ENCODE results near the gene GPR142. TPM values are rescaled to one million over a fixed set of nuclear protein-coding genes. Genes with fewer than 3 reads are reported as not detected.

The GPR142 gene
- total RNA-seq, 1 experiment from 2014 or later = not detected

DNA sequence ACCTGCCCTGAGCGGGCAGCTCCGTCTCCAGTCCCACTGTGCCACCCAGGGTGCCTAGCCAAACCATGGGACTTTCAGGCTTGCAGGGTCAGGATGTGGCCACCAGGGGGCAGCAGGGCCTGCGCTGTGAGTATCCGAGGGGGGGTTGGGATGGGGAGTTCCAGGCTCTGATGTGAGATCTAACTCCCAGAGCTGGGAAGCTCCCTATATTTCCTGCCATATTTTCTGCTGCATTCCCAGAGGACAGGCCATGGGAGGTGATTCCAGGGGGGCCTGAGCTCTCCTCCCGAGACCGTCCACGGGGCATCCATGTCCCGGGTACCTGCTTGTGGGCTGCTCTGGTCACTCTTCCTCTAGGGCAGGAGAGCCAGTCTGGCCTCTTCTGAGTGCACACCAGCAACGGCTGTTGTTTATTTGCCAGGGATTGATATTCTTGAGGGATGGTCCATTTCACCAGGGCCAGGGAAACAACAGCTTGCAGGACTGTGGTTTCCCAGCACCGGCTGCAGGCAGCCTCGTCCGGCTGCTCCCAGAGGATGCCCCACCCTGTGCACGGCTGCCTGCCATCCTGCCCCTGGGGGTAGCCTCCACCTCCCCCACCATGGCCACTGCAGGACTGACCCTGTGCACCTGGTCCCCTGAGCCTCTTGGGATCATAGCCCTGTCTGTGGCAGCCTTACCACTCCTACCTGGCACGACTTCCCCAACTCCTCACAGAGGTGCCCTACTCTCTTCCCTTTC, 1.2 kb downstream of the GPR142 start:
- peak; percentile 4 for DNase-seq (ENCODE audit: low read depth)

DNA sequence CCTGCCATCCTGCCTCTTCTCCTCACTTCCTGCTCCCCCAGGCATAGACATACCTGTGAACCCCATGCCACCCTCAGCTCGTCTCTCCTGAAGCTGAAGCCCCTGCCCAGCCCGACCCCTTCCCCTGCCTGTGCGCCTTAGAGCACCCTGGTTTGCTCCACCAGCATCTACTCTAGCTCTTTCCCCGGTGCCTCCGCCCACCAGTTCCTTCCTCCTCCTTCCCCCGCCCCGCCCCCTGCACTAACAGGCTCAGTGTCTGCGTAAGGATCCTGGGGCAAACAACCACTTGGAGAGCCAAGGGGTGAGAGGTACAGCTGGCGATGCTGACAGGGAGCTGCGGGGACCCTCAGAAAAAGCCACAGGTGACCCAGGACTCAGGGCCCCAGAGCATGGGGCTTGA, 1.9 kb downstream of the GPR142 start:
- no peak for DNase-seq (ENCODE audit: low read depth)

DNA sequence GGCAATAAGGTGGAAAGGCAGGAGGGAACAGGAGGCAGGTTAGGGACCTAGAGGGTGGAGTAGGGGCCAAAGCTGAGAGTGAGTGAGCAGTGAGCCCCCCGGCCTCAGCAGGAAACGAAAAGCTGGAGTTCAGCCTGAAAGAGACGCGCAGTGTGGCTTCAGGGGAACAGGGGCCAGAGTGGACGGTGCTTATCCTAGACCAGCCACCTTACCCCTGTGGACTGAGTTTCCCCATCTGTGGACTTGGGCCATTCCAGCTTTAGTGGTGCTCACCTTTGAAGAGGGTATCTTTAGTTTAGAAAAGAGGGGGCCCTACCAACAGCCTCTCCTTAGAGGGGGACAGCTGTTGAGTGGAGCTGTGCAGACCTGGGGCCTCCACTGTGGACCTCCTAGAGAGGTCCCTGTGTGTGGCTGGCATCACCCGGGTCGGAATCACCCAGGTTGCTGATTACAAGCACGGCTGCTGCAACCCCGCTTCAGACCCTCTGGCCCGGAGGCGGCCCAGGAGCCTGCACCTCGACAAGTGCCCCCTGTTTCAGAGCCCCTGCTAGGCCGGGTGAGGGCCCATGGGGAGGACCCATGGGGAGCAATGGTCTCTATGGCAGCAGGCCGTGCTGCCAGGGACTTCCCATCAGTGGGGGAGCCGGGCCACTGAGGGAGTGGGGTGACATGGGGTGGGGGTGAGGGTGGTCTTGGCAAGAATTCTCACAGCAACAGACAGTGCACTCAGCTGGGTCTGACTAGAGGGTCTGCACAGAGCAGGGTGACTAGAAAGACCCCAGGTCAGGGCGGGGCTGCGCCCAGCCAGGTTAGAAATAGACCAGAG, 2.6 kb downstream of the GPR142 start:
- no peak for DNase-seq (ENCODE audit: low read depth)

DNA sequence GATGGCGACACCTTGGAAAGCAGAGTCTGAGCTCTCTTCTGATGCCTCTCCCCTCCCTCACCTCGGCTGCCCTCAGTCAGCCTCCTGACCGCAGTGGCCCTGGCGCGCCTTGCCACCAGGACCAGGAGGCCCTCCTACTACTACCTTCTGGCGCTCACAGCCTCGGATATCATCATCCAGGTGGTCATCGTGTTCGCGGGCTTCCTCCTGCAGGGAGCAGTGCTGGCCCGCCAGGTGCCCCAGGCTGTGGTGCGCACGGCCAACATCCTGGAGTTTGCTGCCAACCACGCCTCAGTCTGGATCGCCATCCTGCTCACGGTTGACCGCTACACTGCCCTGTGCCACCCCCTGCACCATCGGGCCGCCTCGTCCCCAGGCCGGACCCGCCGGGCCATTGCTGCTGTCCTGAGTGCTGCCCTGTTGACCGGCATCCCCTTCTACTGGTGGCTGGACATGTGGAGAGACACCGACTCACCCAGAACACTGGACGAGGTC, 4.4 kb downstream of the GPR142 start:
- no peak for DNase-seq (ENCODE audit: low read depth)

DNA sequence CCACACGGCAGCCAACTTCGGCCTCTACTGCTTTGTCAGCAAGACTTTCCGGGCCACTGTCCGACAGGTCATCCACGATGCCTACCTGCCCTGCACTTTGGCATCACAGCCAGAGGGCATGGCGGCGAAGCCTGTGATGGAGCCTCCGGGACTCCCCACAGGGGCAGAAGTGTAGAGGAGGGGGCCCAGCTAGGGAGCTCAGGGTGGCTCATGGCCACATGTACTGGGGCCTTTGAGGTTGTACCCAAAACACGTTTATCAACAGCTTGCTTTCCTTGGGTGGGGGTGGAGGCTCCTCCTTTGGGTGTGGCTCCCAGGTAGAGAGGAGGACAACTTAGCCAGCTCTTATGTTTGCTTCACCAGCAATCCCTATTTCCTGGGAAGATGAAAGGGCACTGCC, 5.1 kb downstream of the GPR142 start:
- DNase-seq (ENCODE audit: low read depth) = no peak

DNA sequence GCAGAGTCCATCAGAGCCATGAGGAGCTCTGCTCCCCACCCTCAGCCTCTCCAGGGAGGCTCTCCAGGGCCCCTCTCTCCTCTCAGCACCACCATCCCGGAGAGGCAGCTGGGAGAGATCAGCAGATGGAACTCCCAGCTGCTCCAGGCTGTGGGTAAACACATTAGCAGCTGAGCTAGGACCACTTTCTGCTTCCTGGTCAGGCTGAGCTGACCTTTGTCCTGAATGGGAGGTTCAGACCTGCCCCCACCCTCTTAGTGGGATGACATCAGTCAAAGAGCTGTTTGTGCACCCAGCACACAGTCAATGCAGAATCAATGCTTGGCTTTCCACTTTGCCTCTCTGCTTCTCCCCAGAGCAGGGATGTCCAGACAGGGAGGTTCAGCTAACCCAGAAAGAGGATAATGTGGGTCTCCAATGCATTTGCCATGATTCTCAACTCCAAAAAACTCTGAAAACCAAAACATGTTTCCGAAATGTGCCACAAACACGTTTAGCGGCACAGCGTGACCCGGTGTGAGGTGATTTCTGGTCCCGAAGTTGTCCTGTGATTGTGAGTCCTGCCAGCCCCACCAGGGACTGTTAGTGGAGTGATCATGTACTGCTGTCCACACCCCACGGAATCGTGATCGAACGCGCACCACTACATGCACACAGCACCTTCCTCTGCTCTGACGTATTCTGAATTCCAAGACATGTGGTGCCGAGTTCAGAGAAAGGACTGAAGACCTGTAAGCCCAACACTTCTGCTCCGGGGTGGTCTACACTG, 6.7 kb downstream of the GPR142 start:
- DNase-seq (ENCODE audit: low read depth) = no peak

DNA sequence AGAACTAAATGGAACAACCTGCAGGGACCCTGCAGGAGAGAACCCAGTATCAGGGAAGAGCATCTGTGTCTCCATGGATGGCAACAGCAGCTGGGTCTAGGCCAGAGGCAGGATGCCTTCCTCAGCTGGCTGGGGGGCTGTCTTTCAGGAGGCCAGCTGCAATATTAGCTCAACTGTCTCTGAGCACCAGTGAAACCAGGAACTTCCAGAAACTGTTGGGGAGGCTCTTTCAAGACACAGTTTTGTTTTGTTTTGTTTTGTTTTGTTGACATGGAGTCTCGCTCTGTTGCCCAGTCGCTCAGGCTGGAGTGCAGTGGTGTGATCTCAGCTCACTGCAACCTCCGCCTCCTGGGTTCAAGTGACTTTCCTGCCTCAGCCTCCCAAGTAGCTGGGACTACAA, 7.6 kb downstream of the GPR142 start:
- DNase-seq (ENCODE audit: low read depth) = no peak

DNA sequence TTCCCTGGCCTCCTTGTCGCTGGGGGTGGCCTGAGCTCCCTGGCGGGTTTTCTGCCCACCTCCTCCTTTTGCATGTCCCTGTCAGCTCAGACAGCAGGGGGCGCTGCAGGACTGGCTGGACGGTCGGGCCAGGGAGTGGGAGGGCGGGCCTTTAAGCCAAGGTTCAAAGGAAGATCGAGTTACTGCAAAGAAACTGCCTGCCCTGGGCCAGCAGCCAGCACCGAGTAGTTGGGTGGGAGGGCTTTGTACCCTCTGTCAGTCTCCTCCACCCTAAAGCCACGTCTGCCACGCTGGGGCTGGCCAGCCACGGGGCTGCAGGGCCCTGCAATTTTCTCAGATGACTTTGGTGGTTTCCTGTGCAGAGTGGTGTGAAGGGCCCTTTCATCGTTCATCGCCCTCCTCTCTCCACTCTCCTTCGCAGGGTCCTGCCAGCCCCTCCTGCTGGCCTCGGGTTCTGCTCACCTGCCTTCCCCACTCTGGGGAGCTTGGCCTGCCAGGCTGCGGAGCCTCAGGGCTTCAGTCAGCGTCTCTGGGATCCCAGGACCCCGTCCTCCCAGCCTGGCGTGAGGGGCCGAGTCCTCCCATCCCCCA, 12.3 kb downstream of the GPR142 start:
- DNase-seq (ENCODE audit: low read depth) = peak; percentile 6

DNA sequence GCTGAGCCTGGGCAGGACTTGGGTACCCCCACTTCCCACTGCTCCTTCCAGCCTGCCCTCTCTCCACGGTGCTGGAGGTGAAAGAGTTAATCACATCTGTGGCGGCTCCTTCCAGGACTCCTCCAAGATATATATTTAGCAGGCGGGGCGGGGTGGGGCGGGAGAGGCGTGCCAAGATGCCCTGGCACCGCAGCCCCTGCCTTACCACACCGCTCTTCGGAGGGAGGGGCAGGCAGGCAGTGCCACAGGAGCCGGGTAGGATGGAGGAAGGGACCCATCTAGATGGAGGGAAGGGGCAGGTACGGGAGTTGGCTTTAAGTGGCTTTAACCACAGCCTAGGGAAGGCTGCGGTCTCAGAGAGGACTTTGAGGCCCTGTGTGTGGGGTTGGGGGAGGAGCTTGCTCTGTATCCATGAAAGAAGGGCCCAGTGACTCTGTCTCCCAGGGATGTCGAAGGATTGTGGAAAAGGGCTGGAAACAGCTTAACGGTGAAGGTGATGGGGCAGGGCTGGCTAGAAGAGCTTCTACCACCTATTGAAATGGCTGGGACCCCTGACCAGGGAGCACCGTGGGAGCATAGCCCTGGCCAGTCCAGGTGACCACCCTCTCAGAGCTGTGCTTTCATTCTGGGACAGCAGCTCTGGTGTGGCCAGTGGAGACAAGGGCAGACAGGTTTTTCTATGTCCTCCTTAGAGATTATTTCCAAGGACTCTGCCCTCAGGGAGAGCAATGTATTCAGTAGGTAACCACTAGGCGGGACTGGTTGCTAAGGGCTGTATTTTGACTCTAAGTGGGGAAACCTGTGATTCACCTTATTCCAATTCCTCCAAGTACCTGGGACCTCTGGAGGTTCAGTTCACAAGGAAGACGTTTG, 13.0 kb downstream of the GPR142 start:
- DNase-seq (ENCODE audit: low read depth) = no peak

DNA sequence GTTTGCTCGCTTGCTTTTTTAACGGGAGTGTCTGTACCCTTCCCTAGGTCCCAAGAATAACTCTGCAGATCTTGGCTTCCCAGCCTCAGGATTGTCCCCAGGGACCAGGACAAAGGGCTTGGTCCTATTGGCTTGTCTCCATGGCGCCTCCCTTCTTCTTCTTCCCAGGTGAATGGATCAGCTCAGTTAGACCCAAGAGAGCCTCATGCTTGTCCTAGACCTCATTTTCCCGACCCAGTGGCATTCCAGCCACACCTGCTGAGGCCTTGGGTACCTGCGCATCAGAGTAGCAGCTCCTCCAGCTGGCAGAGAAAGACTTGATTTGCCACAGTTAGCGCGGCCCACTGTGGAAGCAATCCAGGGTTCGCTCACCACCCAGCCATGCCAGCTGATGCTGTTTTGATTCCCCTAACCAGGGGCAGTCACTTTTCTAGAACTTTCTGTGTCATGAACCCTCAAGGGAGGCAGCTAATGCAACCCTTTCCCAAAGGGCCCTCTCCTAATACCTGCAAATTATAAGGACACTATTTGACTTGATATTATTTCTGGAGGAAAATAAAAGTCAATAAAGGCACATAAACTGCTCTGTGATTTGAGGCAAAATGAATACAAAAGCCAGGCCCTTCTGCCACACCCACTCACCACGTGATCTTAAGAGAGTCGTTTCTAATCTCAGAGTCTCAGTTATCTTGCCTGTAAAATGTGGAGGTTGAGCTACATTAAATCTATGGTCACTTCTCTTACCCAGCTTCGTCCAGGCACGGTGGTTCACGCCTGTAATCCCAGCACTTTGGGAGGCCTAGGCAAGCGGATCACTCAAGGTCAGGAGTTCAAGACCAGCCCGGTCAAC, 13.9 kb downstream of the GPR142 start:
- no peak for DNase-seq (ENCODE audit: low read depth)

DNA sequence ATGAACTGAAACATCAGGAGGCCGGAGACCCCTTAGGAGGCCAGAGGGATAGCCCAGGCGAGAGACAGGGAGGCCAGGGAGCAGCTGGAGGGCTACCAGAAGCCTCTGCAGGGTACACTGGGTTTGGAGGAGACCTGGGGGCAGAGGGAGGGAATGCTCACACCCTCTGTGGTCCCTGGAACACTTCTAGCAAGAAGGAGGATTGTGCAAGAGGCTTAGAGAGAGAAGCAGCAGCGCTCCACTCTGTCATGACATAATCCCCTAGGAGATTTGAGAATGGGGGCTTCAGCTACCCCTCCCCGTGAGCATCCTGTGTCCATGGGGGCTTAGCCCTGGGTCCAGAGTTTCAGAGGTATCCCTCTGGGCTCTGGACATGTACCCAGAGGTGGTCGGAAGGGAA, 15.8 kb downstream of the GPR142 start:
- DNase-seq (ENCODE audit: low read depth) = no peak

DNA sequence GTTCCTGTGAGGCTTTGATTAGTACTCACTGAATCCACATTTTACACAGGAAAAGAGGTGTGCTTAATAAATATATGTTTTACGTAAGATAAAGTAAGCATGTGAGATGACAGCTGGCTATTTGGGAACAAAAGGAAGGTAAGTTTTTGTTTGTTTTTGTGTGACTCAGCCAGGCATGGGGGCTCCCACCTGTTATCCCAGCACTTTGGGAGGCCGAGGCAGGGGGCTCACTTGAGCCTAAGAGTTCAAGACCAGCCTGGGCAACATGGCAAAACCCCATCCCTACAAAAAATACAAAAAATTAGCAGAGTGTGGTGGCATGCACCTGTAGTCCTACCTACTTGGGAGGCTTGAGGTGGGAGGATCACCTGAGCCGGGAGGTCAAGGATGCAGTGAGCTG, 17.9 kb downstream of the GPR142 start:
- DNase-seq (ENCODE audit: low read depth) = no peak

DNA sequence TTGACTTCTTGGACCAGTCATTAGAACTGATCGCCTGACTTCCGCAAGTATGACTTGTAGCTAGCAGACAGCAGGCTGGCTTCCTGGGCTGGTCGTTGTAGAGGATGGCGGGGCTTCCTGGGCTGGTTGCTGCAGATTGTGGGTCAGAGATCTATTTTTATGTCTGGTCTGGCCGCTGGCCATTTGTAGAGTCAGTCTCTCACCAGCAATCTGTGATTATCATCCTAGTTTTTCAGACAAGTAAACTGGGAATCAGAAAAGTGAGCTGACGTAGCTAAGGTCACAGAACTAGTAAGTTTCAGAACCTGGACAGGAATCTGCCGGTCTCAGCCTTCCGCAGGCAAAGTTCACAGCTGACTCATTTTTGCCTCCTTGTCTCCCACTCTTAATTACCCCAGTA, 19.1 kb downstream of the GPR142 start:
- DNase-seq (ENCODE audit: low read depth) = no peak

DNA sequence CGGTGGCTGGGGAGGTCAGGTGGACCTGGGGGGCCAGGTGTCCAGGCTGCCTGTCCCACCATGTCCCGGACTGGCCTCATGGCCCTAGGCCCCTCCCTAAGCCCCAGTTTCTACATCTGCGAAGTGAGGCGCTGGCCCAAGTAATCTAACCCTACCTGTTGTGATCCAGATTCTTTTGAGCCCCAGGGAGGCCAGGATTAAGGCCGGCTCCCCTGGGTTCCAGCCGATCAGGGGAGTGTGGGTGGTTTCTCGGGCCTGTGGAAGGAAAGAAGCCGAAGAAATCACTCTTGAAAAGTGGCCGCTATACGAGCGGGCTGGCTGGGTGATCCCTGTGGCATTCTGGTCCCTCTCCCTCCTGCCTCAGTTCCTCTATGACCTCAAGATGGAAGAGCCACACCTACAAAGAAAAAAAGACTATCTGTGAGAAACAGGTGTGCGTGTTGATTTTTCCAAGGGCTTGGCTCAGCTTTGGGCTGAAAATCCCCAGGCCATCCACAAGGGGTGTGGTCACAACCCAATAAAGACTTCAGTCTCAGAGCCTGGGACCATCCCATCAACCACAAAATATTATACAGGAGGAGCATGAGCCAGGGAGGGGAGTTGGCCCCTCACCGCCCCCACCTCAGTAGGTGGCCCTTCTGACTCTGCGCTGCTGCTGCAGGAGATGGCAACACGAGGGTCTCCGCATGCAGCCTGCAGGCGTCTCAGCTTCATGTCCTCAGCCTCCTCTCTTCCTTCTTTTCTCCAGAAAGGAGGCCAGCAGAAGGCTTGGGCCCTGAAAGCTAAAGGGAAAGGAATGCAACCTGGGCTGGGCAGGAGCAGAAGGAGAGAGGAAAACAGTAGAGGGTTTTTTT, 20.3 kb downstream of the GPR142 start:
- DNase-seq (ENCODE audit: low read depth) = no peak

DNA sequence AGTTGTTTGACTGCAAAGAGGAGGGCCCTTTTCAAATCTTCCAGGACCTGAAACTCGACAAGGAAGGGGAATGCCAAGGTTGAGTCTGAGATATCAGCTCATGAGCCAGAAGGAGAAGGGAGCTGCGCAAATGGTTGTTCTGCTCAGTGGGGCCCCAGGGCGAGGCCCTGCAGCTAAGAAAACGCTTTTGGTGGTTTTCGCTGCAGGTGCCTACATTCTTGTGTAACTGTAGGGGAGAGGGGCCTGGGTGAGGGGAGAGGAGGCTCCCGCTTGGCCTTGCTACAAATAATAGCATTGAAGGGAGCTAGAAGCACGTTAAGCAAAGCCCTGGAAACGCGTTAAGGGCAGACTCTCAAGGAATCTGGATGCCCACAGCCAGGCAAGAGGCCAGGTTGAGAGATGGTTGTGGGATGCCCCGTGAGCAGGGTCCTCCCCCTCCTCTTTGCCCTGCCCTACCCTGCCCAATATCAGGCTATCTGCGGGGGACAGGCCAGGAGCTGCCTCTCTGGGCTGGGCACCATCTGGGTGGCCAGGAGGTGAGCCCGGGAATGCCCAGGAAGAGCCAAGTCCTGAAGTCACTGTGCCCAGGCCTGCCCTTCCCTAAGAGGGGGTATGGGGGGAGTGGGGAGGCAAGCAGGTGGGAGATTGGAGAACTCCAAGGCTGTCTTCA, 21.9 kb downstream of the GPR142 start:
- DNase-seq (ENCODE audit: low read depth) = no peak

DNA sequence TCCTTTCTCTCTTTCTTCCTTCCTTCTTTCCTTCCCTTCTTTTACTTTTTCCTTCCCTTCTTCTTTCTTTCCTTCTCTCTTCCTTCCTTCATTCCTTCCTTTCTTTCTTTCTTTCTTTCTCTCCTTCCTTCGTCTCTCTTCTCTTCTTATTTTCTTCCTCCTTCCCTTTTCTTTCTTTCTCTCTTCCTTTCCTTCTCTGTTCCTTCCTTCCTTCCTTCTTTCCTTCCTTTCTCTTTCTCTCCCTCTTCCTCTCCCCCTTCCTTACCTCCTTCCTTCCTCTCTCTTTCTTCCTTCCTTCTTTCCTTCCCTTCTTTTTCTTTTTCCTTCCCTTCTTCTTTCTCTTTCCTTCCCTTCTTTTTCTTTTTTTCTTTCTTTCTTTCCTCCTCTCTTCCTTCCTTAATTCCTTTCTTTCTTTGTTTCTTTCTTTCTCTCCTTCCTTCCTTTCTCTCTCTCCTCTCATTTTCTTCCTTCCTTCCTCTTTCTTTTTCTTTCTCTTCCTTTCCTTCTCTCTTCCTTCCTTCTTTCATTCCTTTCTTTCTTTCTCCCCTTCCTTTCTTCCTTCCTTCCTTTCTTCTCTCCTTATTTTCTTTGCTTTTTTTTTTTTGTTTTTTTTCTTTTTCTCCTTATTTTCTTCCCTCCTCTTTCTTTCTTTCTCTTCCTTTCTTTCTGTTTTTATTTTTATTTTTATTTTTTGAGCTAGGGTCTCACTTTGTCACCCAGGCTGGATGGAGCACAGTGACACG, 22.8 kb downstream of the GPR142 start:
- no peak for DNase-seq (ENCODE audit: low read depth)

Measured in LHCN-M2 (cell line).